ENCODE data around the gene DIS3L2.

- no peak for TF ChIP-seq CTCF (IDR thresholded peaks at IDR 0.05)
- TF ChIP-seq ZFX (IDR thresholded peaks at IDR 0.05; ENCODE audit: borderline replicate concordance) = no peak
Observed at GRCh38 chr2:232375164-232375563, 413.7 kb downstream of the DIS3L2 start.
